ENCODE measurements around the gene ABLIM3.

ABLIM3 gene

GRCh38 chr5:149168276-149168906, 27.1 kb downstream of the ABLIM3 start:
- H3K9me3 ChIP-seq (replicated peaks; ENCODE audit: insufficient read depth, low read length): no peaks in the 10 kb centered on the region
- H4K20me1 ChIP-seq (ENCODE audit: insufficient read depth, low read length): no peaks in the 10 kb centered on the region
- H3K4me1 ChIP-seq (ENCODE audit: low read length): no peaks in the 10 kb centered on the region
- no peaks in the 10 kb centered on the region for H3K9me2 ChIP-seq (replicated peaks; ENCODE audit: insufficient read depth, low read length)
- no peak overlapping the region for H3K4me2 ChIP-seq (ENCODE audit: low read depth, low read length)
- no peak overlapping the region for H3K4me3 ChIP-seq (ENCODE audit: low read length)
- TF ChIP-seq CTCF (IDR thresholded peaks at IDR 0.05; ENCODE audit: low read length) (no peak), EZH2 (optimal IDR thresholded peaks at IDR 0.05; ENCODE audit: low read depth, low read length) (no peak), EZH2phosphoT487 (IDR thresholded peaks at IDR 0.05; ENCODE audit: low read length) (no peak)
- H3K9ac ChIP-seq (ENCODE audit: low read length): no peak overlapping the region
- no peaks in the 10 kb centered on the region for H3F3A ChIP-seq (ENCODE audit: insufficient read depth, low read length)
- DNase-seq: no peak
- H3K79me2 ChIP-seq (ENCODE audit: low read length): no peaks in the 10 kb centered on the region
- no peaks in the 10 kb centered on the region for H3K36me3 ChIP-seq (replicated peaks; ENCODE audit: insufficient read depth, low read length)
- H2AFZ ChIP-seq (ENCODE audit: low read length): no peak overlapping the region
- H3K27me3 ChIP-seq (replicated peaks; ENCODE audit: insufficient read depth, low read length): no peaks in the 10 kb centered on the region
- no peak overlapping the region for H3K27ac ChIP-seq (ENCODE audit: low read length)

GRCh38 chr5:149170299-149170698, 29.0 kb downstream of the ABLIM3 start:
- Histone ChIP-seq H2AFZ (ENCODE audit: low read length) (no peak overlapping the region), H3K4me3 (ENCODE audit: low read length) (no peak overlapping the region), H3K9me2 (replicated peaks; ENCODE audit: insufficient read depth, low read length) (no peaks in the 10 kb centered on the region), H3K9ac (ENCODE audit: low read length) (no peak overlapping the region), H3K9me3 (replicated peaks; ENCODE audit: insufficient read depth, low read length) (no peaks in the 10 kb centered on the region), H3F3A (ENCODE audit: insufficient read depth, low read length) (no peaks in the 10 kb centered on the region), H3K79me2 (ENCODE audit: low read length) (no peaks in the 10 kb centered on the region), H3K36me3 (replicated peaks; ENCODE audit: insufficient read depth, low read length) (no peaks in the 10 kb centered on the region), H4K20me1 (ENCODE audit: insufficient read depth, low read length) (no peaks in the 10 kb centered on the region), H3K4me1 (ENCODE audit: low read length) (no peaks in the 10 kb centered on the region), H3K27me3 (replicated peaks; ENCODE audit: insufficient read depth, low read length) (no peaks in the 10 kb centered on the region), H3K4me2 (ENCODE audit: low read depth, low read length) (no peak overlapping the region), H3K27ac (ENCODE audit: low read length) (no peak overlapping the region)
- TF ChIP-seq EZH2 (optimal IDR thresholded peaks at IDR 0.05; ENCODE audit: low read depth, low read length) (no peak), CTCF (IDR thresholded peaks at IDR 0.05; ENCODE audit: low read length) (no peak), EZH2phosphoT487 (IDR thresholded peaks at IDR 0.05; ENCODE audit: low read length) (no peak)
- no peak for DNase-seq

- TF ChIP-seq EZH2phosphoT487 (IDR thresholded peaks at IDR 0.05; ENCODE audit: low read length): no peak
- no peak for TF ChIP-seq CTCF (IDR thresholded peaks at IDR 0.05; ENCODE audit: low read length)
- TF ChIP-seq EZH2 (optimal IDR thresholded peaks at IDR 0.05; ENCODE audit: low read depth, low read length): no peak
- no peak overlapping the region for H3K4me2 ChIP-seq (ENCODE audit: low read depth, low read length)
- no peak overlapping the region for H3K27ac ChIP-seq (ENCODE audit: low read length)
Measured at GRCh38 chr5:149172261-149172660, 31.0 kb downstream of the ABLIM3 start.

More at GRCh38 chr5:149172261-149172660, 31.0 kb downstream of the ABLIM3 start:
- no peak for DNase-seq
- no peaks in the 10 kb centered on the region for H4K20me1 ChIP-seq (ENCODE audit: insufficient read depth, low read length)
- no peaks in the 10 kb centered on the region for H3K9me3 ChIP-seq (replicated peaks; ENCODE audit: insufficient read depth, low read length)
- no peaks in the 10 kb centered on the region for H3K79me2 ChIP-seq (ENCODE audit: low read length)
- H2AFZ ChIP-seq (ENCODE audit: low read length): no peak overlapping the region
- no peaks in the 10 kb centered on the region for H3K9me2 ChIP-seq (replicated peaks; ENCODE audit: insufficient read depth, low read length)
- no peaks in the 10 kb centered on the region for H3F3A ChIP-seq (ENCODE audit: insufficient read depth, low read length)
- H3K36me3 ChIP-seq (replicated peaks; ENCODE audit: insufficient read depth, low read length): no peaks in the 10 kb centered on the region
- no peak overlapping the region for H3K4me3 ChIP-seq (ENCODE audit: low read length)
- no peak overlapping the region for H3K9ac ChIP-seq (ENCODE audit: low read length)
- no peaks in the 10 kb centered on the region for H3K27me3 ChIP-seq (replicated peaks; ENCODE audit: insufficient read depth, low read length)
- no peaks in the 10 kb centered on the region for H3K4me1 ChIP-seq (ENCODE audit: low read length)

Measured in MM.1S (cell line).